Measurements from ENCODE around the gene SLFN5. TPM values are rescaled to one million over a fixed set of nuclear protein-coding genes. Genes with fewer than 3 reads are reported as not detected.
"Not testable (repeated sequence)": the region's sequence is repeated elsewhere in the genome, so short reads cannot be mapped to it uniquely, and the experiment has no call there.

SLFN5 gene
- total RNA-seq, 2 experiments from 2014 or later, result 13.2 to 14.5 TPM

DNA sequence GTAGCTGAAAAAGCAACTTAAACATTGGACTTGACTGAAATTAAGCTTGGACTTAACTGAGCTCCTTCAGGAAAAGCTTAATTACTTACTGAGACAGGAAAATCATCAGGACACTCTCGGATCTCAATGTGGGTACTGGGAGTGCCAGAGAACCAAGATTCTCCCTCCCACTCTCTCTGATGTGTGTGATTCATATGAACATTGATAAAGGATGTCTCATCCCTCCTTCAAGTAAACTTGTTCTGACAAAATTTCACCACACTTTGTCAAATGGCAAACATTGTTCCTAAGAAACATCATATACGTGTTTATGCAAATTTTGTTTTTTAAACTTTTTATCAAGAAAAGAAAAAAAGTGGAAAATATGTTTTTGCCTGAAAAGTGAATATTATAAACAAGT lies 4.1 kb upstream of the SLFN5 start:
- ChIA-PET POLR2A (interaction anchor here (1.4 kb wide), 1 partner anchor 249 kb away, joined by 4 read pairs; no protein-coding TSS in a partner anchor), CTCF (interaction anchor here (0.6 to 2.1 kb wide), 3 partner anchors 19 to 24 kb away, joined by 3 to 6 read pairs (median 4); no protein-coding TSS in a partner anchor)

GRCh38 chr17:35239823-35240222 lies 3.0 kb upstream of the SLFN5 start:
- ChIA-PET POLR2A (interaction anchor here (0.6 to 1.4 kb wide), 3 partner anchors 124 to 297 kb away, joined by 3 to 4 read pairs (median 4); no protein-coding TSS in a partner anchor), CTCF (interaction anchor here (0.7 to 2.0 kb wide), 5 partner anchors 25 to 300 kb away, joined by 3 to 11 read pairs (median 3); partner anchors contain the start of gene SLFN12L)

- POLR2A ChIA-PET, result interaction anchor here (1.0 to 1.4 kb wide), 2 partner anchors 27 to 296 kb away, joined by 3 to 6 read pairs; no protein-coding TSS in a partner anchor
- CTCF ChIA-PET, result interaction anchor here (0.9 to 2.0 kb wide), 2 partner anchors 27 to 299 kb away, joined by 3 to 11 read pairs; no protein-coding TSS in a partner anchor
Observed at GRCh38 chr17:35240861-35241260, 2.0 kb upstream of the SLFN5 start.

DNA sequence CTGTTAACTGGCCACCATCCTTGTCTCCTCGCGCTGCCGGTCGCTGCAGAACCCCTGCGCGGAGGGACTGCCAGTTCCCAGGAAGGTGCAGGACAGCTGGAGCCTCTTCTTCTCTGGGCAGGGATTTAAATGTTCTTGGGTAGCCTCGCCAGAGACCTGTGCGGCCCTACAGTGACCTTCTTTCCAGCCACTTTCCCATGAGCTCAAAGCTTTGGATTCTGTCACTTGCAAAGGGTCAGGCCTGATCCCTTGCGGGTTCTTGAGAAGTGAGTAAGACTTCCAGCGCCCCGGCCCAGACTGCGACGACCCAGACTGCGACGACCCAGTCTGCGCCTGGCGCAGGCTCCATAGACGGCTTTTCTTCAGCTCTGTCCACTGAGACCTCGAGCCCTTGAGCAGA lies 1.4 kb upstream of the SLFN5 start:
- POLR2A ChIA-PET, result interaction anchor here (0.5 to 1.9 kb wide), 3 partner anchors 27 to 656 kb away, joined by 4 to 6 read pairs (median 6); no protein-coding TSS in a partner anchor
- CTCF ChIA-PET, result interaction anchor here (2.0 kb wide), 1 partner anchor 27 kb away, joined by 11 read pairs; no protein-coding TSS in a partner anchor

DNA sequence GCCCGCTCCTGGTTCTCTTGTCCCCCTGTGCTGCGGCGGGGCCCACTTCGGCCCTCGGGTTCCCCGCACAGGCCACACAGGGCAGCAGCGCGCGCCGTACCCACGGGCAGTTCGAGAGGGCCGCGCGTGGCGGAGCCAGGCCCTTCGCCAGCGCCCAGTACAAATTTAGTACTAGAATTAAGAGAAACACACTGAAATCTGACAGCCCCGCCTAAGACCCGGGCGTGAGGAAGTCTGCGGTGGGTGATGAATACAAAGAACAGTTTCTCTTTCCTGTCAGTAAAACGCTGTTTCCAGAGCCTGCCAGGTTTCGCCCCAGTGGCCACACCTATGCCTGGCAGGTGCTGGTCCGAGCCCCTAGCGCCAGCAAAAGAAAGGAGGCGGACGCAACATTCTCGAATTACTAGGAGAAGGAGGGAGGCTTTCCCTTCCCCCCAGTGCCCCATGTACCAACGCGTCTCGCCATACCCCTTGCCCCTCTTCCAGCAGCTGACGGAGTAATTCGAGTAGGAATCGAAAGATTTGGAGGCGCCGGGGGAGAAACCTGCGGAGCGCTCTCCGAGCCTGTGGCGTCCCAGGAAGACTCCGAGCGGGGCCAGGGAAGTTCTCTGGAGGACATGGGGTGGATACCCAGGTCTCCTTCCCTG lies 591 bp upstream of the SLFN5 start:
- ChIA-PET CTCF (interaction anchor here (2.0 kb wide), 1 partner anchor 28 kb away, joined by 11 read pairs; no protein-coding TSS in a partner anchor), POLR2A (interaction anchor here (0.7 to 1.9 kb wide), 6 partner anchors 24 to 295 kb away, joined by 3 to 8 read pairs (median 4); partner anchors contain the start of gene SLFN12L)

GRCh38 chr17:35243561-35244340 lies 879 bp downstream of the SLFN5 start:
- ChIA-PET CTCF (interaction anchor here (0.7 kb wide), 1 partner anchor 30 kb away, joined by 3 read pairs; no protein-coding TSS in a partner anchor), POLR2A (interaction anchor here (0.6 to 1.9 kb wide), 5 partner anchors 32 to 296 kb away, joined by 3 to 4 read pairs (median 3); no protein-coding TSS in a partner anchor)

DNA sequence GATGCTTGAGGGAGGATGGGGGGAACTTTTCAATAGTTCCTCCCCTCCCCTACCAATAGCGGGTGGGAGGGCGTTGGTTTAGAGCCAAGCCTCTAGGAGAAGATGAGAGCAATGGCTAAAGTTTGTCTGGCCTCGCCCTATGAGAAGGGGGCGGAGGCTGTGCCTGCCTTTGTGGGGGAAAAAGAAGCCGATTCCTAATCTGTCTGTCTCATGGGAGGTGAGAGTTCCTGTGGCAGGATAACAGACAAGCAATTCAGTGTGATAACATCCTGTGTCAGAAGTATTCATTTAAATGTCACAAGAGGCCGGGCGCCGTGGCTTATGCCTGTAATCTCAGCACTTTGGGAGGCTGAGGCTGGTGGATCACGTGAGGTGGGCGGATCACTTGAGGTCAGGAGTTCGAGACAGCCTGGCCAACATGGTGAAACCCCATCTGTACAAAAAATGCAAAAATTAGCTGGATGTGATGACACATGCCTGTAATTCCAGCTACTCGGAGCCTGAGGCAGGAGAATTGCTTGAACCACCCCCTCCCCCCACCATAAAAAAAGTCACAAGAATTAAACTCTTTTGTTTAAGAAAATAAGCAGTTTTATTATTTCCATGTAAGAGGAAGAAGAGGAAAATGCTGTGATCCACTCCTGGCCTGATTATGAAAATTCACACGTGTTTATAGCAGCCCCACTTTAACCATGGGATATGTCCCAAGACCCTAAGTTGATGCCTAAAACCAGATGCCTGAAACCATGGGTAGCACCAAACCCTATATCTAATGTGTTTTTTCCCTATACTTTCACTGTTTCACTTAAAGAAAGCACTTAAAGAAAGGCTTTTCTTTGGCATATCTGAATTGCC lies 1.7 kb downstream of the SLFN5 start:
- POLR2A ChIA-PET, result interaction anchor here (0.6 to 1.0 kb wide), 3 partner anchors 31 to 290 kb away, joined by 3 to 4 read pairs (median 3); no protein-coding TSS in a partner anchor
- CTCF ChIA-PET, result no interaction called here

GRCh38 chr17:35245196-35245486 lies 2.3 kb downstream of the SLFN5 start:
- POLR2A ChIA-PET, result interaction anchor here (0.7 kb wide), 1 partner anchor 32 kb away, joined by 3 read pairs; no protein-coding TSS in a partner anchor

DNA sequence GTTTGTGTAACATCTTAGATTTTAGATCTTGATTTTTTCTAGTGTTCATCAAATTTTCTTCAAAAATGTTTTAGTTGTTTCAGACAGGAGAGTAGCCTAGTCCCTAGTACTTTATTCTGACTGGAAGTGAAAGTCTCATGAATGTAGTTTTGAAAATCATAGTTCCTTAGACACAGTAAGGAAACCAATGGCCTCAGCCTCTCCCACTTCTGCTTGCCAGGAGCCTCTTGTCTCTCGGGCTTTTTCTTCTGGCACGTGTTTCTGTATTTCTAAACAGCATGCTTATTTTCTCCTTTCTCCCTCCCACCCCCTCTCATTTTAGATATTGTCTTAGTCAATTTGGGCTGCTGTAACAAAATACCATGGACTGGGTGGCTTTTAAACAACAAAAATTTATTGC lies 9.8 kb downstream of the SLFN5 start:
- ChIA-PET CTCF (no interaction called here), POLR2A (no interaction called here)

More at GRCh38 chr17:35245196-35245486, 2.3 kb downstream of the SLFN5 start:
- CTCF ChIA-PET, result no interaction called here

DNA sequence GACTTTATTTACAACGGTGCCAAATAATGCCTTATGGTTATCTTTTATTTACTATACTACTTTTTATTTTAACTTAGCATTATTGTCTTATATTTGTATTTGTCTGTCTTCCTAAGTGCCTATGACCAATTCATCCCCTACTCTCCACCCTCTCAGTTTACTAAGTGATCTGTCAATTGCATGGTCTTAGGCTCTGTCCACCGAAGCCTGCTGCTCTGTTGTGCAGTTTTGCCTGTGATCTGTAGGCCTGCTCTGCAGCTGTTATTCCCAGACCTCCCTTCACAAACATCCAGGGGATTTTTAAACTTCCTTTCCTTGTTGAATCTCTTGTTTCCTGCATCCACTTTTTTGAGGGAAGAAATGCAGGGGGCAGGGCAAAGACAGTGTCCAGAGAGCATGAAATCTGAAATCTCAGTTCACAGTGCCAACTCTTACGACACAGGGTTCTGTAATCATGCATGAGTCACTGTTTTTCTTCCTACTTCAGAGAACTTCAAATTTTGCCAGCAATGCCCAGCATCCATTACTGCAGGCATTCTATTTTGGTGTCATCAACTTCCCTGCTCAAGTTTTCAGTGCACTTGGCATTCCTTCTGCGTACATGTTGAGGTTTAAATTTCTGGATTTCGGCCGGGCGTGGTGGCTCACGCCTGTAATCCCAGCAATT lies 11.4 kb downstream of the SLFN5 start:
- ChIA-PET POLR2A (no interaction called here), CTCF (no interaction called here)

DNA sequence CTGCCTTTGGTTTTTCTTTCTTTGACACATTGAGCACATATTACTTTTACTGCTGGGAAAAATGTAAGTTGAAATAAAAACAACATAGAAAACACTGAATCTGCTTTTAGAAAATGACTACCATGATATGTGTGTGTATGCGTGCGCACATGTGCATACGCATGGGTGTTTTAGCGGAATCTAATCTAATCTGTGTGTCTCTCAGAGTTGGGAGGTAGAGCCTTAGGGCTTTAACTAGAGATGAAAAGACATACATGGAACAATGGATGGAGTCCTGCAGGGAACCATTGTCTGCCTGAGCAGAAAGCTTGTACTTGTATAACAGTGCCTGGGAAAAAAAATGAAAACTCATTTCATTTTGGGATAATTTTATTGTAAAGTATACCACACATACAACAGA lies 12.4 kb downstream of the SLFN5 start:
- ChIA-PET CTCF (no interaction called here), POLR2A (no interaction called here)

DNA sequence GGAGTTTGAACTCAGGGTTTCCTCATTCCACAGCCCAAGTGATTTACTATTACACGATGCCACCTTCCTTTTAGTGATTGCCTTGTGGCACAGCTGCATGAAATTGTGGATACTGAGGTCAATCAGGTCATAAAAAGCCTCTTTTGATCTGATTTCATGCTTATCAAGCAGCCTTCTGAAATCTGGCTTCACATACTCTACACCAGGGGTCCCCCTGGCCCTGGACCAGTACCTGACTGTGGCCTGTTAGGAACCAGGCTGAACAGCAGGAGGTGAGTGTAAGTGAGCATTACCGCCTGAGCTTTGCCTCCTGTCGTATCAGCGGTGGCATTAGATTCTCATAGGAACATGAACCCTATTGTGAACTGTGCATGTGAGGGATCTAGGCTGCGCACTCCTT lies 13.8 kb downstream of the SLFN5 start:
- POLR2A ChIA-PET, result interaction anchor here (1.7 kb wide), 1 partner anchor 280 kb away, joined by 5 read pairs; no protein-coding TSS in a partner anchor
- CTCF ChIA-PET, result no interaction called here

DNA sequence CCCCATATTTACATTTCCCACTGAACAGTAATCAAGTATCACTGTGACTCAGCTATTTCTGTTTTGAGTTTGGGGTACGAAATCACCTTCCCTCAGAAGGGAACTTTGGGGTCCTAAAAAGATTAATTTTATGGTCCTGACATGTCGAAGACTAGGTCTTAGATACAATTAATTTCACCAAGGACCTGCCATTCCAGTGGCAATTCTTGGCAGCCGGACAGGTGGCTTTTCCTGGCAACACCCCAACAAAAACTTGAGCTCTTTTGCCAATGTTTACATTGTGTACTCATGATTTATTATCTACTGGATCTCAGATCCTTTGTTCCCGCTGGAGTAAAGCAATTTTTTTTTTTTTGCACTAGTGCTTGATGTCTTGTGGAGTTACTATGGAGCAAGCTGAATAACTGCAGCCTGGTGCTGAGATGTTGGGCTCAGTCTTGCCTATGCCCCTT lies 14.4 kb downstream of the SLFN5 start:
- CTCF ChIA-PET, result interaction anchor here (1.0 kb wide), 1 partner anchor 9 kb away, joined by 3 read pairs; no protein-coding TSS in a partner anchor
- POLR2A ChIA-PET, result interaction anchor here (1.7 kb wide), 1 partner anchor 279 kb away, joined by 5 read pairs; no protein-coding TSS in a partner anchor

DNA sequence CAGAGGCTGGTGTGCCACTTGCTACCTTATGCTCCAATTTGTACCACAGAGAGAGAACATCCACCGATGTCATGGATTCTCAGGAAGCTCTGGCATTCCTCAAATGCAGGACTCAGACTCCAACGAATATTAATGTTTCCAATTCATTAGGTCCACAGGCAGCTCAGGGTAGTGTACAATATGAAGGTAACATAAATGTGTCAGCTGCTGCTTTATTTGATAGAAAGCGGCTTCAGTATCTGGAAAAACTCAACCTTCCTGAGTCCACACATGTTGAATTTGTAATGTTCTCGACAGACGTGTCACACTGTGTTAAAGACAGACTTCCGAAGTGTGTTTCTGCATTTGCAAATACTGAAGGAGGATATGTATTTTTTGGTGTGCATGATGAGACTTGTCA lies 16.1 kb downstream of the SLFN5 start:
- ChIA-PET CTCF (no interaction called here), POLR2A (no interaction called here)

DNA sequence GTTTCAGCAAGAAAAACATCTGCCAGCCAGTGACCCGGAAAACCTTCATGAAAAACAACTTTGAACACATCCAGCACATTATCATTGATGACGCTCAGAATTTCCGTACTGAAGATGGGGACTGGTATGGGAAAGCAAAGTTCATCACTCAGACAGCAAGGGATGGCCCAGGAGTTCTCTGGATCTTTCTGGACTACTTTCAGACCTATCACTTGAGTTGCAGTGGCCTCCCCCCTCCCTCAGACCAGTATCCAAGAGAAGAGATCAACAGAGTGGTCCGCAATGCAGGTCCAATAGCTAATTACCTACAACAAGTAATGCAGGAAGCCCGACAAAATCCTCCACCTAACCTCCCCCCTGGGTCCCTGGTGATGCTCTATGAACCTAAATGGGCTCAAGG lies 22.2 kb downstream of the SLFN5 start:
- ChIA-PET CTCF (no interaction called here), POLR2A (no interaction called here)

DNA sequence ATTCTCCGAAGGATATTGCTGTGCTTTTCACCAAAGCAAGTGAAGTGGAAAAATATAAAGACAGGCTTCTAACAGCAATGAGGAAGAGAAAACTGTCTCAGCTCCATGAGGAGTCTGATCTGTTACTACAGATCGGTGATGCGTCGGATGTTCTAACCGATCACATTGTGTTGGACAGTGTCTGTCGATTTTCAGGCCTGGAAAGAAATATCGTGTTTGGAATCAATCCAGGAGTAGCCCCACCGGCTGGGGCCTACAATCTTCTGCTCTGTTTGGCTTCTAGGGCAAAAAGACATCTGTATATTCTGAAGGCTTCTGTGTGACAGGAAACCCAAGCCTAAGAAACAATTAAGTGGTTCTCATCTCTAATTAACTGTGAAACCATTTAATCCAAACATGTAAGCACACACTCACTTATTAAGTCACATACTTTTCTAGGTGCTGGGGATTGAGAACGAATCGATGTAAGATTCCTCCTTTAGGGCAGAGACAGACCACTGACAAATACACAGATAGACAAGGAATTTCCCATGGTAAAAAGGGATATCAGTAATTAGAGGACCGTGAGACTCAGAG lies 22.8 kb downstream of the SLFN5 start:
- ChIA-PET CTCF (no interaction called here), POLR2A (no interaction called here)

- POLR2A ChIA-PET, CTCF ChIA-PET: not testable (repeated sequence)
Observed at GRCh38 chr17:35274167-35275066, 31.5 kb downstream of the SLFN5 start.
